Pancreas (tissue), 10 donors: Measurements from ENCODE around the gene SULT4A1. TPM values are rescaled to one million over a fixed set of nuclear protein-coding genes. Genes with fewer than 3 reads are reported as not detected.
A peak's percentile ranks its signal among the peaks of the same experiment; 100 is the strongest.

Experiments
- ATAC-seq, 4 donors: fragments of 200-7000 bp; cut with Tn5 transposase; one replicate each; pipeline versions ENCODE4 v1.8.0 to v1.9.1; 2020; ENCODE audit warnings: mild to moderate bottlenecking in 4 of 4, moderate library complexity in 4 of 4
- DNase-seq, 6 donors: peaks; one replicate each; pipeline ENCODE4 v3.0.0-alpha.2; 2020
- FAIRE-seq: peaks from 2 replicates; lab custom pipeline; 2012; peaks lifted over from hg19 to GRCh38; lab: Jason Lieb, UNC
- H3K27ac ChIP-seq, 4 donors: fragments of 200-600 bp; sonication (generic); 1 replicate in 3 of 4; 2 replicates in 1 of 4; pipeline versions ENCODE4 v1.5.0 to v1.8.0; 2020
- H3K27me3 ChIP-seq, 4 donors: fragments of 200-600 bp; one replicate each; pipeline ENCODE4 v1.8.0; 2021
- H3K36me3 ChIP-seq, 3 donors: fragments of 200-600 bp; sonication (generic) in 1 of 3; one replicate each; pipeline versions ENCODE4 v1.5.0 to v1.8.0; 2020 to 2021
- H3K4me1 ChIP-seq, 3 donors: fragments of 200-600 bp; one replicate each; pipeline ENCODE4 v1.8.0; 2021
- H3K4me3 ChIP-seq, 4 donors: fragments of 200-600 bp; sonication (generic) in 2 of 4; one replicate each; pipeline versions ENCODE4 v1.5.0 to v1.8.0; 2020 to 2021
- H3K9me3 ChIP-seq, 4 donors: fragments of 200-600 bp; one replicate each; pipeline ENCODE4 v1.8.0; 2021
- CTCF ChIP-seq, 4 donors: fragments of 200-600 bp; sonication (generic) in 3 of 4; IDR thresholded peaks; one replicate each; pipeline versions ENCODE4 v1.5.0 to v1.8.0; 2021; ENCODE audit warnings: antibody characterized with exemption in 4 of 4
- WGBS, 2 donors: extraction: QIAGEN DNeasy Blood & Tissue Kit; methylation state at CpG; one replicate each; pipeline ENCODE4 v1.1.7; 2013; 5-methylcytosine and 5-hydroxymethylcytosine counted together
- intact Hi-C, 3 donors: fragments of 100-400 bp; cut with DNase I; formaldehyde crosslinking; loops; one replicate each; pipeline versions ENCODE4 v1.11.1 to v1.14.2; 2022
- polyA plus RNA-seq, 2 donors: library from polyadenylated mRNA; stranded (reverse); fragments of 200-250 nt; gene quantifications; one replicate each; pipeline ENCODE4 v1.2.3, GENCODE V29; 2013
- total RNA-seq, 6 donors: library from RNA; stranded (reverse); fragmentation: NEBNext Ultra II Directional in 4 of 6; extraction: Animal tissue kit (Norgen Biotek cat#: 25700) in 4 of 6; gene quantifications; one replicate each; pipeline versions ENCODE4 v1.2.1 to v1.2.4, GENCODE V29; 2021 to 2023
- donor health status: healthy with polysubstance abuse.
- donor health status: DM: no; HTN: no; CAD: no; lungs with moderate emphysema.
- donor health status: DM: no; HTN: no; CAD: no.
- donor health status: control.
- donor health status: control.
- donor health status: Bipolar disorder and iron deficiency.
- donor health status: DM: yes; HTN: yes; CAD: no.
- donor health status: DM: no; HTN: no; CAD: no.
- donor health status: DM: no; HTN: no; CAD: no.
- donor health status: DM: yes; HTN: yes; CAD: no.

Gene SULT4A1
- total and polyA plus RNA-seq, 8 donors, result 0.09 to 5.4 (median 0.37) TPM; not detected in 1

DNA sequence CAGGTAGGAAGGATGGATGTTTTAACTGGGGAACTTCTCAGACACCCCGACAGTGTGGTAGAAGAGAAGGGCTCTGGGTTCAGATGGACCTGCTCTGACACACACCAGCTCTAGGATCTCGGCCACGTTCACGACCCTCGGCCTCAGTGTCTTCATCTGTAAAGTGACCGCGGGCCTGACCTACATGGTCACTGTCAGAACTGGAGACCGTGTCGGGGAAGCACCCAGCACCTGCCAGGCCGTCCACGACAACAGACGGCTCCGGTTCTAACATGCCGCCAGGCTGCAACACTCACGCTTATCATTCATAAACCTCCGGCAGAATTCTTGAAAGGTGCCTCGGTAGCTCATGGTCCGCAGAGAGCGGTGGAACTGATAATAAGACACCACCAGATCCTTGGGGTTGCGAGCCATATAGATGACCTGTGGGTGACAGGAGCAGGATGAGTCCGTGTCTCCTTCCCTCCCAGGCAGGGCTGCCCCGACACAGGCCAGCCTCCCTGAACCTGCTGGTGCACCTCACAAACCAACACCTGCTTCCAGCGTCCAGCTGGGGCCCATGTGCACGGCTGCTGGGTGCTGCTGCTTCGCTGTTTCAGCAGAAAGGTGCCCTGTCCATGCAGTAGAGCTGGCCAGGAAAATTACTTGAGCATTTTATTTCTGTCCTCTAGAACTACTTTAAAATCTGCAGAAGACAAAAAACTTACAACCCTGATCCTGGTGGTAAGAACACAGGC, 23.6 kb downstream of the SULT4A1 start:
- DNase-seq (peak in 2 of 6 donors; percentile 9 to 29), ATAC-seq (no peak), FAIRE-seq (no peak)
- Histone ChIP-seq H3K4me1 (no peaks in the 10 kb centered on the region), H3K4me3 (no peak overlapping the region), H3K27ac (no peak overlapping the region), H3K9me3 (no peaks in the 10 kb centered on the region), H3K36me3 (no peaks in the 10 kb centered on the region), H3K27me3 (no peaks in the 10 kb centered on the region)
- TF ChIP-seq CTCF (IDR thresholded peaks at IDR 0.05), result no peak
- WGBS, 2 donors, result 78 to 85% methylated on average over 25 of the region's 25 CpGs
- intact Hi-C loops, result no loop called here

GRCh38 chr22:43838161-43838560, 24.2 kb downstream of the SULT4A1 start:
- ATAC-seq (no peak), DNase-seq (peak in 2 of 6 donors; percentile 2 to 38), FAIRE-seq (no peak)
- Histone ChIP-seq H3K4me1 (no peaks in the 10 kb centered on the region), H3K36me3 (no peaks in the 10 kb centered on the region), H3K27ac (no peak overlapping the region), H3K4me3 (no peak overlapping the region), H3K9me3 (no peaks in the 10 kb centered on the region), H3K27me3 (no peaks in the 10 kb centered on the region)
- intact Hi-C loops, result no loop called here
- TF ChIP-seq CTCF (IDR thresholded peaks at IDR 0.05), result no peak
- 74 to 81% methylated on average over 10 of the region's 10 CpGs for WGBS, 2 donors

GRCh38 chr22:43837666-43838065, 24.6 kb downstream of the SULT4A1 start:
- TF ChIP-seq CTCF (IDR thresholded peaks at IDR 0.05), result no peak
- H3K4me1 ChIP-seq, result no peaks in the 10 kb centered on the region
- DNase-seq (peak in 1 of 6 donors; percentile 2), FAIRE-seq (no peak), ATAC-seq (no peak)
- H3K27me3 ChIP-seq, result no peaks in the 10 kb centered on the region
- H3K4me3 ChIP-seq, result no peak overlapping the region
- H3K36me3 ChIP-seq, result no peaks in the 10 kb centered on the region
- 66 to 73% methylated on average over 9 of the region's 9 CpGs for WGBS, 2 donors
- no peak overlapping the region for H3K27ac ChIP-seq
- H3K9me3 ChIP-seq, result no peaks in the 10 kb centered on the region
- intact Hi-C loops, result no loop called here

- no peak for TF ChIP-seq CTCF (IDR thresholded peaks at IDR 0.05)
- Histone ChIP-seq H3K9me3 (no peaks in the 10 kb centered on the region), H3K27me3 (no peaks in the 10 kb centered on the region), H3K4me3 (no peak overlapping the region), H3K36me3 (no peaks in the 10 kb centered on the region), H3K27ac (no peak overlapping the region), H3K4me1 (no peaks in the 10 kb centered on the region)
- intact Hi-C loops, result no loop called here
- FAIRE-seq (no peak), DNase-seq (peak in 1 of 6 donors; percentile 7), ATAC-seq (no peak)
- 57 to 70% methylated on average over 12 to 13 of the region's 13 CpGs for WGBS, 2 donors
Observed at GRCh38 chr22:43835736-43836135, 26.6 kb downstream of the SULT4A1 start.

DNA sequence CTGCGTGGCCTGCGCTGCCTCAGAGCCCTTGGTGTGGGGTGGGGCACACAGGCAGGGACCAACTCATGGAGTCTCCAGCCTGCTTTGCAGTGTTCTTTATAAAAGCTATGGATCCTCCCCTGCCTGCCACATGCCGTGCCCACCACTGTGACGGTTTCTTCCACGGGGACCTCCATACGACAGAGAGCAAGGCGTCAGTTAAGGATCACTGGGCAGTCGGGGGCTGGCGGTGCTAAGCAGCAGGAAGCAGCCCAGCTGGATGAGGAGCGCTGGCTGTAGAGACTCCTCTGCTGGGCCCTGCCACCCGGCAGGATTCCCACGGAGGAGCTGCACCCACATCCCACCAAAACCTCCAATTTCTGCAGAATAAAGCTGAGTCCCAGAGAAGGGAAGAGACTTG, 27.1 kb downstream of the SULT4A1 start:
- 41 to 64% methylated on average over 11 to 12 of the region's 12 CpGs for WGBS, 2 donors
- TF ChIP-seq CTCF (IDR thresholded peaks at IDR 0.05), result no peak
- no peak overlapping the region for H3K27ac ChIP-seq
- intact Hi-C loops, result no loop called here
- no peaks in the 10 kb centered on the region for H3K9me3 ChIP-seq
- DNase-seq, result peak in 2 of 6 donors; percentile 3 to 25
- no peak for ATAC-seq
- H3K36me3 ChIP-seq, result no peaks in the 10 kb centered on the region
- H3K4me3 ChIP-seq, result no peak overlapping the region
- no peak for FAIRE-seq
- H3K27me3 ChIP-seq, result no peaks in the 10 kb centered on the region
- H3K4me1 ChIP-seq, result no peaks in the 10 kb centered on the region
